22Rv1 (cell line): ENCODE data around the gene HNF1B.

Source experiments
- CTCF ChIP-seq: fragments of 450-650 bp; IDR thresholded peaks from 2 replicates; pipeline ENCODE4 v1.5.1; 2017; ENCODE audit warnings: mild to moderate bottlenecking
- ZFX ChIP-seq: fragments of 450-650 bp; IDR thresholded peaks from 2 replicates; pipeline ENCODE4 v1.6.1; 2017; ENCODE audit warnings: antibody characterized with exemption, borderline replicate concordance

- TF ChIP-seq CTCF (no peak), ZFX (no peak)
These were observed 19.8 kb downstream of the HNF1B start for GRCh38 chr17:37725021-37725595.
